WTC11 (cell line): ENCODE measurements around the gene CYBB.

Source experiments
- CTCF ChIP-seq: fragments of 200-600 bp; IDR thresholded peaks from 2 replicates; pipeline ENCODE4 v1.8.0; 2022; ENCODE audit warnings: antibody characterized with exemption
- ELF4 ChIP-seq: sonication (generic); formaldehyde crosslinking; IDR thresholded peaks from 2 replicates; pipeline ENCODE4 v1.8.1; 2022; ENCODE audit warnings: low read depth, mild to moderate bottlenecking, moderate library complexity, missing genetic modification reagents
- SOX15 ChIP-seq: fragments of 250-450 bp; sonication (Bioruptor Pico); IDR thresholded peaks from 2 replicates; pipeline ENCODE4 v1.9.0; 2021; ENCODE audit warnings: mild to moderate bottlenecking
- TP53 ChIP-seq: sonication (generic); formaldehyde crosslinking; IDR thresholded peaks from 2 replicates; pipeline ENCODE4 v1.8.1; 2023; ENCODE audit warnings: mild to moderate bottlenecking, missing genetic modification reagents
- ZNF416 ChIP-seq: fragments of 250-450 bp; sonication (Bioruptor Pico); IDR thresholded peaks from 2 replicates; pipeline ENCODE4 v1.9.0; 2021; ENCODE audit warnings: mild to moderate bottlenecking, inconsistent platforms
- ZNF512 ChIP-seq: sonication (generic); formaldehyde crosslinking; IDR thresholded peaks from 2 replicates; pipeline ENCODE4 v1.8.1; 2022; ENCODE audit warnings: missing genetic modification reagents, borderline replicate concordance

DNA sequence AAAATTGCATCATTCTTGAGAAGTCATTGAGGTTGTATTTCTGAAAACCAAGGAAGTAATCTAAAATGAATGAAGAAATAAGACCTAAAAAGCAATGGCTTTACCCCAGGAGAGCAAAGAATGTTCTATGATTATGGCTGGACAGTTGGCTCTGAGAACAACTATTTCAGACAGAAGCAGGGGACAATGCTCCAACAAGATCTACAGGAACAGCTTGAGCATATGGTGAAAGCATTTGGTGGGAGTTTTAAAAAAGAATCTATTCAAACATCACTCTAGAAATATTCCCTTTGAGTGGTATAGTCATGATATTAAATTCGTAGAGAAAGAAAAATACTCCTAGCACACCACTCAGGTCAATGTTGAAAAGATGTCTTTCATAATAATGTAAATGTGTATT, 40.8 kb downstream of the CYBB start:
- TF ChIP-seq CTCF: no peak
- TF ChIP-seq SOX15 (CRISPR knock-in tag): no peak
- no peak for TF ChIP-seq TP53 (CRISPR knock-in tag)
- no peak for TF ChIP-seq ZNF416 (CRISPR knock-in tag)
- no peak for TF ChIP-seq ELF4
- TF ChIP-seq ZNF512 (CRISPR knock-in tag): no peak
